Keratinocyte (primary cell): ENCODE results near the gene CDX2. TPM values are rescaled to one million over a fixed set of nuclear protein-coding genes. Genes with fewer than 3 reads are reported as not detected.
A peak's percentile ranks its signal among the peaks of the same experiment; 100 is the strongest.

Source experiments
- DNase-seq: peaks from one replicate; pipeline ENCODE4 v3.0.0-alpha.2; 2011; ENCODE audit warnings: low read depth, missing footprints, low spot score
- FAIRE-seq: peaks from 2 replicates; lab custom pipeline; 2011; peaks lifted over from hg19 to GRCh38; lab: Jason Lieb, UNC
- H2AFZ ChIP-seq: 2 replicates; pipeline ENCODE4 v1.6.0; 2012; ENCODE audit warnings: low read length, control low read depth, inconsistent platforms; ENCODE audit not compliant: control insufficient read depth
- H3K27ac ChIP-seq: 2 replicates; pipeline ENCODE4 v1.5.1; 2011; ENCODE audit warnings: low read length; ENCODE audit not compliant: control insufficient read depth, insufficient read depth
- H3K27me3 ChIP-seq: 3 replicates; pipeline ENCODE4 v1.6.0; 2011; ENCODE audit warnings: low read length; ENCODE audit not compliant: control insufficient read depth, insufficient read depth; ENCODE audit errors: extremely low read depth
- H3K36me3 ChIP-seq, 2 experiments: 2 replicates in 1 of 2; 3 replicates in 1 of 2; pipeline ENCODE4 v1.5.1; 2011; ENCODE audit warnings: low read length in 2 of 2, mild to moderate bottlenecking in 1 of 2; ENCODE audit not compliant: control insufficient read depth in 2 of 2, insufficient read depth in 2 of 2; ENCODE audit errors: extremely low read depth in 1 of 2
- H3K4me1 ChIP-seq: 3 replicates; pipeline ENCODE4 v1.5.1; 2011; ENCODE audit warnings: low read length; ENCODE audit not compliant: control insufficient read depth, insufficient read depth; ENCODE audit errors: extremely low read depth
- H3K4me2 ChIP-seq: 3 replicates; pipeline ENCODE4 v1.6.0; 2011; ENCODE audit warnings: low read depth, low read length; ENCODE audit not compliant: control insufficient read depth, insufficient read depth; ENCODE audit errors: extremely low read depth
- H3K4me3 ChIP-seq, 3 experiments: fragments of 200-600 bp in 1 of 3; sonication (generic) in 1 of 3; 2 replicates in 2 of 3; 3 replicates in 1 of 3; pipeline ENCODE4 v1.5.1; 2011 to 2016; ENCODE audit warnings: low read length in 3 of 3, mild to moderate bottlenecking in 3 of 3, control low read depth in 2 of 3, inconsistent platforms in 1 of 3, low read depth in 1 of 3, mixed read lengths in 1 of 3, mixed run types in 1 of 3, moderate library complexity in 1 of 3; ENCODE audit not compliant: control insufficient read depth in 2 of 3, insufficient read depth in 2 of 3; ENCODE audit errors: extremely low read depth in 1 of 3
- H3K79me2 ChIP-seq: 2 replicates; pipeline ENCODE4 v1.6.0; 2012; ENCODE audit warnings: low read length; ENCODE audit not compliant: control insufficient read depth, insufficient read depth
- H3K9ac ChIP-seq: 3 replicates; pipeline ENCODE4 v1.6.0; 2011; ENCODE audit warnings: low read length; ENCODE audit not compliant: control insufficient read depth, insufficient read depth; ENCODE audit errors: extremely low read depth
- H3K9me1 ChIP-seq: 3 replicates; pipeline ENCODE4 v1.6.0; 2011; ENCODE audit warnings: low read length; ENCODE audit not compliant: control insufficient read depth, insufficient read depth; ENCODE audit errors: extremely low read depth
- H3K9me3 ChIP-seq: 2 replicates; pipeline ENCODE4 v1.5.1; 2012; ENCODE audit warnings: low read depth, low read length; ENCODE audit not compliant: control insufficient read depth
- H4K20me1 ChIP-seq: 3 replicates; pipeline ENCODE4 v1.6.0; 2011; ENCODE audit warnings: low read length; ENCODE audit not compliant: control insufficient read depth, insufficient read depth; ENCODE audit errors: extremely low read depth
- CTCF ChIP-seq, 3 experiments: IDR thresholded peaks in 1 of 3; conservative IDR thresholded peaks in 1 of 3; optimal IDR thresholded peaks in 1 of 3; 2 replicates in 2 of 3; 3 replicates in 1 of 3; pipeline versions ENCODE3 to v1.5.1; 2011; ENCODE audit warnings: low read length in 3 of 3, mild to moderate bottlenecking in 3 of 3, moderate library complexity in 2 of 3, control low read depth in 1 of 3, inconsistent platforms in 1 of 3; ENCODE audit not compliant: insufficient read depth in 2 of 3; ENCODE audit errors: extremely low read depth in 1 of 3
- EZH2 ChIP-seq: IDR thresholded peaks from one replicate; pipeline ENCODE4 v1.6.1; 2012; ENCODE audit warnings: inconsistent platforms, mild to moderate bottlenecking, low read length, moderate library complexity
- dilution Hi-C: fragments of 300-500 bp; cut with MboI; formaldehyde crosslinking; loops from one replicate; pipeline ENCODE4 v1.7.0; 2020; ENCODE audit warnings: low sequenced_read_pairs; ENCODE audit not compliant: extremely low pct_ligation_motif_present
- polyA plus RNA-seq, 5 experiments: library from polyadenylated mRNA; depleted of rRNA in 3 of 5; stranded (reverse) in 3 of 5; stranded (forward) in 1 of 5; unstranded in 1 of 5; fragments of >200 nt; gene quantifications; 1 replicate in 1 of 5; 2 replicates in 3 of 5; 3 replicates in 1 of 5; pipeline versions ENCODE4 v1.2.1 to v1.2.3, GENCODE V29; 2011 to 2012; ENCODE audit warnings: missing spikeins in 2 of 5, low read depth in 1 of 5, low replicate concordance in 1 of 5

Gene CDX2
- polyA plus RNA-seq, 1 donor (not counting 4 experiments of a cell fraction or from before 2014, with no cell fraction given): not detected

- no peak overlapping the region for H3K27ac ChIP-seq
- H3K9ac ChIP-seq: no peak overlapping the region
- no peak for FAIRE-seq
- H3K9me1 ChIP-seq: no peaks in the 10 kb centered on the region
- dilution Hi-C loops: loop anchor here (25.0 kb wide), 1 partner anchor 118 kb away; no protein-coding TSS in a partner anchor
- no peak overlapping the region for H3K4me2 ChIP-seq
- H3K4me3 ChIP-seq: no peak overlapping the region
- H3K4me1 ChIP-seq: no peaks in the 10 kb centered on the region
- H3K79me2 ChIP-seq: no peaks in the 10 kb centered on the region
- H3K27me3 ChIP-seq: peaks cover 48% of the 10 kb centered on the region
- TF ChIP-seq CTCF (optimal IDR thresholded peaks at IDR 0.05 in 1 of 3, IDR thresholded peaks at IDR 0.05 in 1 of 3, conservative IDR thresholded peaks at IDR 0.05 in 1 of 3; ENCODE audit: extremely low read depth in 1 of 3, insufficient read depth in 2 of 3, low read length in 3 of 3): no peak
- TF ChIP-seq EZH2: no peak
- H2AFZ ChIP-seq: no peak overlapping the region
- H3K9me3 ChIP-seq: no peaks in the 10 kb centered on the region
- DNase-seq: no peak
- H4K20me1 ChIP-seq: no peaks in the 10 kb centered on the region
- H3K36me3 ChIP-seq: no peaks in the 10 kb centered on the region
Measured at GRCh38 chr13:27955014-27955591, 14.0 kb downstream of the CDX2 start.

GRCh38 chr13:27954406-27954851 lies 14.7 kb downstream of the CDX2 start:
- no peaks in the 10 kb centered on the region for H3K36me3 ChIP-seq
- peak overlapping the region; percentile 75 for H3K4me2 ChIP-seq
- H3K79me2 ChIP-seq: no peaks in the 10 kb centered on the region
- H4K20me1 ChIP-seq: no peaks in the 10 kb centered on the region
- no peak for TF ChIP-seq EZH2
- peak in 1 of 3 experiments; percentile 5 for TF ChIP-seq CTCF (optimal IDR thresholded peaks at IDR 0.05 in 1 of 3, IDR thresholded peaks at IDR 0.05 in 1 of 3, conservative IDR thresholded peaks at IDR 0.05 in 1 of 3; ENCODE audit: extremely low read depth in 1 of 3, insufficient read depth in 2 of 3, low read length in 3 of 3)
- no peak overlapping the region for H3K27ac ChIP-seq
- DNase-seq (no peak), FAIRE-seq (no peak)
- H3K4me3 ChIP-seq: peak overlapping the region; percentile 41 to 68 (median 57)
- H2AFZ ChIP-seq: peak overlapping the region; percentile 89
- no peaks in the 10 kb centered on the region for H3K9me1 ChIP-seq
- no peaks in the 10 kb centered on the region for H3K9me3 ChIP-seq
- peaks cover 41% of the 10 kb centered on the region for H3K27me3 ChIP-seq
- no peak overlapping the region for H3K9ac ChIP-seq
- dilution Hi-C loops: loop anchor here (25.0 kb wide), 1 partner anchor 117 kb away; no protein-coding TSS in a partner anchor
- H3K4me1 ChIP-seq: no peaks in the 10 kb centered on the region
